ENCODE data around the gene CLDN6. TPM values are rescaled to one million over a fixed set of nuclear protein-coding genes. Genes with fewer than 3 reads are reported as not detected.
A peak's percentile ranks its signal among the peaks of the same experiment; 100 is the strongest.

Gene CLDN6
- total and polyA plus RNA-seq, 2 of the 13 experiments (the other 11 are each of a cell fraction or from before 2014, with no cell fraction given): 5.9 to 7.6 TPM

GRCh38 chr16:3009568-3010390 lies 8.2 kb downstream of the CLDN6 start (continued):
- TF ChIP-seq KDM1A (CRISPR knock-in tag; IDR thresholded peaks at IDR 0.05): no peak
- TF ChIP-seq ZBTB37 (CRISPR knock-in tag; IDR thresholded peaks at IDR 0.05): no peak
- no peak for TF ChIP-seq IRF2 (CRISPR knock-in tag; IDR thresholded peaks at IDR 0.05)
- TF ChIP-seq GMEB2 (CRISPR knock-in tag; IDR thresholded peaks at IDR 0.05; ENCODE audit: low read depth): no peak
- TF ChIP-seq BATF2 (CRISPR knock-in tag; IDR thresholded peaks at IDR 0.05): no peak
- TF ChIP-seq MLX (CRISPR knock-in tag; IDR thresholded peaks at IDR 0.05): no peak
- TF ChIP-seq SIX4 (CRISPR knock-in tag; IDR thresholded peaks at IDR 0.05): peak; percentile 78; the same call in 1 of the 2 replicates
- TF ChIP-seq LCORL (IDR thresholded peaks at IDR 0.05): no peak
- peak; percentile 52; the same call in 1 of the 2 replicates for TF ChIP-seq LCORL (CRISPR knock-in tag; IDR thresholded peaks at IDR 0.05)
- no peak for TF ChIP-seq SSRP1 (CRISPR knock-in tag; IDR thresholded peaks at IDR 0.05)
- no peak for TF ChIP-seq CEBPB (IDR thresholded peaks at IDR 0.05; ENCODE audit: borderline replicate concordance, low read depth, low read length)
- no peak for TF ChIP-seq TGIF2 (CRISPR knock-in tag; IDR thresholded peaks at IDR 0.05)
- 0 out of 2 replicates have a peak, but pooled peaks have one; percentile 29 for TF ChIP-seq KAT8 (CRISPR knock-in tag; IDR thresholded peaks at IDR 0.05)
- TF ChIP-seq GFI1 (CRISPR knock-in tag; IDR thresholded peaks at IDR 0.05; ENCODE audit: borderline replicate concordance): peak; percentile 88
- no peak for TF ChIP-seq ZNF572 (CRISPR knock-in tag; IDR thresholded peaks at IDR 0.05)
- TF ChIP-seq ZMYM3 (CRISPR knock-in tag; IDR thresholded peaks at IDR 0.05): no peak
- peak; percentile 68 for TF ChIP-seq ZNF687 (CRISPR knock-in tag; IDR thresholded peaks at IDR 0.05)
- TF ChIP-seq NPAS2 (CRISPR knock-in tag; IDR thresholded peaks at IDR 0.05; ENCODE audit: borderline replicate concordance): no peak
- no peak for TF ChIP-seq ZIK1 (CRISPR knock-in tag; IDR thresholded peaks at IDR 0.05; ENCODE audit: borderline replicate concordance, low read depth)
- TF ChIP-seq NFKBIZ (CRISPR knock-in tag; IDR thresholded peaks at IDR 0.05): no peak
- TF ChIP-seq SP5 (CRISPR knock-in tag; IDR thresholded peaks at IDR 0.05; ENCODE audit: borderline replicate concordance, low read depth): 0 out of 2 replicates have a peak, but pooled peaks have one; percentile 31
- no peak for TF ChIP-seq ZNF274 (CRISPR knock-in tag; IDR thresholded peaks at IDR 0.05)
- no peak for TF ChIP-seq ARID2 (CRISPR knock-in tag; IDR thresholded peaks at IDR 0.05; ENCODE audit: borderline replicate concordance)
